ENCODE data around the gene MX2.

GRCh38 chr21:41443562-41443961, 81.7 kb downstream of the MX2 start:
- TF ChIP-seq CTCF (IDR thresholded peaks at IDR 0.05; ENCODE audit: low read depth, low read length) (no peak), EZH2phosphoT487 (IDR thresholded peaks at IDR 0.05; ENCODE audit: low read depth) (no peak)
